AG20443 (cell line): ENCODE data around the gene RSPH1.

Experiments used
- DNase-seq: peaks from one replicate; pipeline ENCODE4 v3.0.0; 2012; ENCODE audit warnings: low spot score, mixed read lengths

Gene RSPH1

DNA sequence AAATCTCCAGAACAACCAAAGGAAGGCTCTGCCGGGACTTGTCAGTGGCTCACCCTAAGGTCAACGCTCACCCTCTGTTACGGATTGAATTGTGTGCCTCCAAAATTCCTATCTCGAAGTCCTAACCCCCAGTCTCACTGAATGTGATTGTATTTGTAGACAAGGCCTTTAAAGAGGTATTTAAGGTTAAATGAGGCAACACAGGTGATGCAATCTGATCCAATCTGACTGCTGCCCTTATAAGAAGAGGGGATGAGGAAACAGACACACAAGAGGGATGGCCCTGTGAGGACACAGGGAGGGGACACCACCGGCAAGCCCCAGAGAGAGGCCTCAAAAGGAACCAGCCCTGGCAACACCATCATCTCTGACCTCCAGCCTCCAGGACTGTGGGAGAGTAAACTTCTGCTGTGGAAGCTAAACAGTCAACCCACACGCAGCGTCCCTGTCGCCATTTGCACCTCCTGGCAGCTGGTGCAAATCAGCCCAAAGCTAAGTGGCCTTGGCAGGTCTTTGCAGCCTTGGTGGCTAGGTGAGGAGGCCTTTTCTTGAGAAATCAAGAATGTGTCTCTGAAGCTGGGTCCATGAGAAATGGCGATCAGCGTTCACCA lies 68.1 kb downstream of the RSPH1 start:
- no peak for DNase-seq

DNA sequence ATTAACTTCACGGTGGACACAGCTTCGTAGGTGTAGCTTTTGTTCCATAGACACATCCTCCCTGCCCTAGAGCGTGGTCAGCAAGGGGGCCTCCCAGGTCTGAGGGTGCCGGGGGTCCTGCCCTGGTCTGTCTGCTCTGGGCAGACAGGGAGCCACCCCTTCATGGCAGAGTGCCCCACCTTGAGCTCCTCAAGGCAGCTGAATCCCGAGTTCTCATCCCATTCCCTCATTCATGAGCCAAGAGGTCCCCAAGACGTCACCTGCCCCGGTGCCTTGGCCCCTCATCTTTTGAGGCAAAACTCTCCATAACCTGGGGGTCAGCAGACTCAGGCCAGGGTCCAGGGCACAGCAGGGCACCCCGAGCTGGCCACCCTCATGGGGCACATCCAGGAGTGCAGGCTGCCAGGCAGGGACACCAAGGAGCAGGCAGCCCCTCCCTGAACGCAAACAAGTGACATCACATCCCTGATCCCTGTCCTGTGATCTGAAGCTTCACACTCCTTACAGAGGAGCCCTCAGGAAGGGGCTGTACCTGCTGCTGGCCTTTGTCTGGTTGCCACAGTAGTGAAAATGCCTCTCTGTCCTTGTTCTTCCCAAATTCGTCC lies 69.0 kb downstream of the RSPH1 start:
- DNase-seq, result no peak

DNA sequence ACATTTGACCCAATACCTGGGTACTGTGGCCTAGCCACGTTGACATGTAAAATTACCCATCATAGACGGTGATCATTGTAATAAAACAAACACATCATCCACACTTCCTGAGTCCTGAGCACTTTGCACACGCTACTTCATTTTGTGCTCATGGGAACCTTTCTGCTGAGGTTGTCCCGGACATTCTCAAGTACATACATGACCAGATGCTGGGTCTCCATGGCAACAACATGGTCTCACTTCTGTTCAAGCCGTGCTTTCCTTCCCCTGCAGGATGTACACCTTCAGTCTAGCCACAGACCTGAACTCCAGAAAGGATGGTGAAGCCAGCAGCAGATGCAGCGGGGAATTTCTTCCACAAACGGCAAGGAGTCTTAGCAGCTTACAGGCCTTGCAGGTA lies 69.6 kb downstream of the RSPH1 start:
- no peak for DNase-seq

DNA sequence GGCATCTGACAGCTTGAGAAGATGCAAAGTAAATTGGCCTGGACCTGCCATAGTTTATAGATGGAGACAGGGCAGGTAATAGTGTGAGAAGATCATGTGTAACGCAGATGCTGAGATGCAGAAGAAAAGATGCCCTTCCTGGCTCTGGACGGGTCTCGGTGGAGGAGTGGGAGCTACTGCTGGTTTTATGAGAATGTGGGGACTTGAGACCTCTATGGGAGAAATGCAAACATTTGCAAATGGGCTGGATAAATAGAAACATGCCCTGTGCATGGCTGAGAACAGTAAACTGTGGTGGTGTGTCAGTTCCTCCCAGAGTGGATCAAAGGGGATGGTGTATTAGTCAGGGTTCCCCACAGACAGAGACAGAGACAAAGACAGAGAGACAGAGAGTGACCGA lies 70.4 kb downstream of the RSPH1 start:
- no peak for DNase-seq

DNA sequence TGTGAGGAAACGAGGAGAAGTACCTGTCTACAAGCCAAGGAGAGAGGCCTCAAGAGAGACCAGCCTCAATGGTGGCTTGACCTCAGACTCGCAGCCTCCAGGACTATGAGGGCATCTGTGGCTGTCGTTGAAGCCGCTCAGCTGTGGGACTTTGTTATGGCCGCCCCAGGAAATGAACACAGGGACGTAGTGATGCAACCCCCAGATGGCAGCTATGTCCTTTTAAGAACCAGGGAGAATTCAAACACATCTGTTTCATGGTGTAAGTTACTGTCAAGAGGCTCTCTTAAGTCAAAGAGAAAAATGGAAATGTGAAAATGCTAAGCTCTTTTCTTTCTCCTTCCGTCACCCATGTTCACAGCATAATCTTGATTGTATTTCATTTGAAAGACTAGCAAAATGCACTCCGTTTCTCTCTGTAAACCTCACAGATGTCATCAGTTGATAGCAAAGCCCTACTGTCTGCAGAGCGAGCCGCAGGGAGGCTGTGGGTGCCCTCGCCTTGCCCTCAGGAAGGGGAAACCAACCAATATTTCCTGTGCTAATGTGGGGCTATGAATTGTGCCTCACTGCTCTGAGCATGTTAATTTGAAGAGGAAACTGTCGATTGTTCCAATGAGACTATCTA lies 71.0 kb downstream of the RSPH1 start:
- no peak for DNase-seq

GRCh38 chr21:42423685-42424084 lies 72.3 kb downstream of the RSPH1 start:
- no peak for DNase-seq

- DNase-seq, result no peak
Observed at GRCh38 chr21:42423197-42423675, 72.8 kb downstream of the RSPH1 start.
